Measurements from ENCODE around the gene LTBR.

Gene LTBR

DNA sequence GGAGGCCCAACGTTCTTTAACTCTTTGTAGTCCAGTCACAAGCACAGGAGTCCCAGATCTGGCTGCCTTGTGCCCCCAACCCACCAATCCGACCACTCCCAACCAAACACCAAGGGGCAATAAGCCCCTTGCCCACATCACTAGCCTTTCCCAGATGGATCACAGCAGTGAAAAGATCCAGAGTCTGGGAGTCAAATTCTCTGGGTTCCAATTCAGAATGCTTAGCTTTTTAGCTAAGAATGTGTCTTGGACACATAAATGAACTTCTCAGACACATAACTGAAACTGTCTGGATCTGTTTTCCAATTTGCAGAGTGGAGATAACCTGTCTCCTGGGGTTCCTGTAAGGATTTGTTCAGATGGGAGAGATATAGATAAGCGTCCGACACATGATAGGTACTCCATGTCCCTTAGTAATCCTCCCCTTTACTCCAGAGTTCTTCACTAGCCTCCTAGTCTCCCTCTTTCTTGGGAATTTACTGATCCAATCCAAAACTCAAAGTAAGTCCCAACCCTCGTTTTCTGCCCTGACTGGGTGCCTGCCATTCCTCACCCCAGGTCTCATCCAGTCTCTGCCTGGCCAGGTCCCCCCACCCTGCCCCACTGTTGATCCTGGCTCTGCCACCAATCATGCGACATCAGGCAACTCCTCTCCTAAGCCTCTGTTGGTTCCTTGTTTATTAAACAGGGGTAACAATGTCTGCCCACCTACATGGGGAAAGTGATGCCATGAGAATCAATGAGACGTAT is 41.6 kb upstream of the LTBR start:
- TF ChIP-seq GATA2 (IDR thresholded peaks at IDR 0.05; ENCODE audit: low read depth, low read length) (no peak), GATA3 (IDR thresholded peaks at IDR 0.05; ENCODE audit: low read depth, low read length) (no peak)

DNA sequence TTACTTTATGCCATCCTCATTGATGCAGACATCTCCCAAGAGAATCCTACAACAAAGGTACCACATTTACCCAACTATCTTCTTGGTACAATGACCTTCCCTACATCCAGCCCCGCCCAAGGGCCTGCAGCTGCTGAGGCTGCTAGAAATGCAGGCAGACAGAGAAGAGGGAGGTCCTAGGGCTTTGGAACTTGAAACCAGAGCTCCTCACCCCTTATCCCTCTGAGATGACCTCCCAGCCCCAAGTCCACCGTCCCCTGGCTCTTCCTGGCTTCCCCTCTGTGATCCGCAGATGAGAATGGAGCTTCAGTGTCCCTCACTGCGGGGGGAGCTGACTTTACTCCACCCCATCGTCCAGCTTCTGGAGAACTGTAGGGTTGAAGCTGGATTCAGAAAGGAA is 40.4 kb upstream of the LTBR start:
- TF ChIP-seq GATA2 (IDR thresholded peaks at IDR 0.05; ENCODE audit: low read depth, low read length) = no peak
- TF ChIP-seq GATA3 (IDR thresholded peaks at IDR 0.05; ENCODE audit: low read depth, low read length) = no peak

- TF ChIP-seq GATA3 (IDR thresholded peaks at IDR 0.05; ENCODE audit: low read depth, low read length) (no peak), GATA2 (IDR thresholded peaks at IDR 0.05; ENCODE audit: low read depth, low read length) (no peak)
Measured at GRCh38 chr12:6345319-6346091, 38.5 kb upstream of the LTBR start.

DNA sequence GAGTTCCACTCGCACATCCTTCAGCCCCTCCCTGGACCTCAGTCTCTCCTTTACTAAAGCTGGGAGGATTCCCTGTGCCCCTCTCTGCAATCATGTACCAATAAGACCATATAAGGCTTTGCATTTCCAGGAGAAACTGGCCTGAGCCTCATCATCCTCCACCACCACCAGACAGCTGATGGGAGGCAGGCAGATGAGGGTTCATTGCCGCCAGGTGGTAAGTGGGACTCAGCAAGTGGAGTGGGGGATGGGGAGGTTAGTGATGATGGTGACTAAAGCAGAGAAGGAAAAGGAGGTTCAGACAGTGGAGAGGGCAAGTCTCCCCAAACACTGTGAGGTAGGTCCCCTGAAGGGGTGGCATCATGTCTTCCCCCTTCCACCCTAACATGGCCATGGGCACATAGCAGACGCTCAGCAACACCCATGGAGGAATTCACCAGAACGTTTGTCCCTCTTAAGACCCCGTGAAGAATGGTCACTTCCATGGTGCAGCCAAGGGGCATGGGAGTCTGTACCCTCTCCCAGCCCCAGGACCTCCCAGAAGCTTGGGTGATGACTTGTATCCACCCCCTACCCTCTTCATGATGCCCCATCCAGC is 37.6 kb upstream of the LTBR start:
- TF ChIP-seq GATA2 (IDR thresholded peaks at IDR 0.05; ENCODE audit: low read depth, low read length) = no peak
- no peak for TF ChIP-seq GATA3 (IDR thresholded peaks at IDR 0.05; ENCODE audit: low read depth, low read length)

GRCh38 chr12:6346942-6347341 is 37.0 kb upstream of the LTBR start:
- TF ChIP-seq GATA3 (IDR thresholded peaks at IDR 0.05; ENCODE audit: low read depth, low read length) (no peak), GATA2 (IDR thresholded peaks at IDR 0.05; ENCODE audit: low read depth, low read length) (no peak)

DNA sequence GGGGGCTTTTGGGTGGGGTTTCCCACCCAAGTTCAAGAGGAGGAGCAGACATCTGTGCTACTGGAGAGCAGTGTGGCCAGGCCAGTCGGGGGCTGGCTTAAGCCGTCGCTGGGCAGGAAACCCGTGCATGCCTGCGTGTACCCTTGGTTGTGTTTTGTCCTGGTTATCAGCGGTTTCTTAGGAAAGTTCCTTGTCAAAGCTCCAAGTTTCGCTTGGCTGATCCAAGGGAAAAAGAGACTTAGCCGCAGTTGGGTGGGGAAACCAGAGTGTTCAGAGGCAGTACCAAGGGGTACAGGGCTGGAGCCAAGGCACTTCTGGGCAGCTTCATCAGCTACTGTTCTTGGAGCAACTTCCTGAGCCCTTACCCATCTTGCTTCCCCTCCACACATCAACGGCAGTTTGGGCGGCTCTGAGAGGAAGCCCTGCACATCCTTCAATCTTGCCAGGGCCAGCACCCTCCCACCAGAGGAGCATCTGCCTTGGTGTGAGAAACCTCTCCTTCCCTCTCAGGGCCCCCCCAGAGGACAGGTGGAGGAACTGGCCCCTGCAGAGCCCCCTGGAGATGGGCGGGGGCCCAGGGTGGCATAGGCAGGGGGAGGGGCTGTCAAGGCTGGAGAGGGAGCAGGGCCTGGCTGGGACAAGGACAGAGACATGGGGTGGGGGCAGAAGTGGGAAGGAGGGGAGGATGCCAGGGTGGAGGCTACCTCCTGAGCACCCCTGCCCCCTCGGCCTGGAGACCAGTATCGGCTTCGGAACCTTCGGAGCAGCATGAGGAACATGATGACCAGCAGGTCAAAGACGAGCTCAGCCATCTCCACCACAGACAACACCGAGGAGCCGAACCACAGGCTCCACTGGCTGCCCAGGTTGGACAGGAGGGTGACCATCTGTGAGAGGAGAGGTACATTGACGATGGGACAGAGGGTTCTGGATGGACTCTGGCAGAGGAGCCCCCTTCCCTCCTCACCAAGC is 36.3 kb upstream of the LTBR start:
- TF ChIP-seq GATA3 (IDR thresholded peaks at IDR 0.05; ENCODE audit: low read depth, low read length) (no peak), GATA2 (IDR thresholded peaks at IDR 0.05; ENCODE audit: low read depth, low read length) (no peak)

GRCh38 chr12:6351622-6352021 is 32.3 kb upstream of the LTBR start:
- TF ChIP-seq GATA3 (IDR thresholded peaks at IDR 0.05; ENCODE audit: low read depth, low read length) = no peak
- TF ChIP-seq GATA2 (IDR thresholded peaks at IDR 0.05; ENCODE audit: low read depth, low read length) = no peak

GRCh38 chr12:6352193-6353173 is 31.5 kb upstream of the LTBR start:
- TF ChIP-seq GATA2 (IDR thresholded peaks at IDR 0.05; ENCODE audit: low read depth, low read length) = no peak
- TF ChIP-seq GATA3 (IDR thresholded peaks at IDR 0.05; ENCODE audit: low read depth, low read length) = no peak

DNA sequence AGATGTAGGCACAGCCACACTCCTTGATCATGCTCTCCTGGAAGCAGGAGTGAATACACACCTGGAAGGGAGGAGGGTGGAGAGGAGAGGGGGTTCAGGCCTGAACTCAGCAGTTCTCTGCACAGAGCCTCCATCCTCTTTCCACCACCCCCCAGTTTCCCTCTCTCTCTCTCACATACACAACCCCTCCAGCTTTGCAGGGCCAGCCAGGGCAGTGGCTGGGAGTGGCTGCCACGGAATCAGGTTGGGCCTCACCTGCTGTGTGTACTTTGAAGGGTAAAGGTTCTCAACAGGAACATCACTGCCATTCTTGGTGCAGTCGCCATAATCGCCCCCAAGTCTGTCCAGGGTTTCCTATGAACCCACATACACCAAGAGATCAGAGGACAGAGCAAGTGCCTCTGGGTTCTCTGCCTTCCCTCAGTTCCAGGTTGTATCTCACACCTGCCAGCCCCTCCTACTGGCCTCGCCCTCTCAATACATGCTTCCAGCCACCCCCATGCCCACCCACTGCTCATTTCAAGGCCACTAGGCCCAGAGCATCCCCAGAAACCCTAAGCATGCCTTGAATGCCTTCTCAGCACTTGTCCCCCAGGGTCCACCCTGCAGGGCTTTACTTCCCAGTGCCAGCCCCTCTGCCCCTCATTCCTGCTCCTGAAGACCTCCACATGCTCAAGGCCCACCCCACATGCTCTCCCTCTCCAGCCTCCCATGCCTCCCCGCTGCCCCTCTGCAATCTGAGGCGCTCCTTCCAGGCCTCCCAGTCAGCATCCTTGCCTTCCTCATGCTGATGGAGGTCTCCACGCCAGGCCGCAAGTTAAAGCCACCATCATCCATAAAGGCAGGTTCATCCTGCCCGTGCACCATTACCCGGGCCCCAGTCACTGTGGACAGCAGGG is 29.2 kb upstream of the LTBR start:
- no peak for TF ChIP-seq GATA2 (IDR thresholded peaks at IDR 0.05; ENCODE audit: low read depth, low read length)
- no peak for TF ChIP-seq GATA3 (IDR thresholded peaks at IDR 0.05; ENCODE audit: low read depth, low read length)

DNA sequence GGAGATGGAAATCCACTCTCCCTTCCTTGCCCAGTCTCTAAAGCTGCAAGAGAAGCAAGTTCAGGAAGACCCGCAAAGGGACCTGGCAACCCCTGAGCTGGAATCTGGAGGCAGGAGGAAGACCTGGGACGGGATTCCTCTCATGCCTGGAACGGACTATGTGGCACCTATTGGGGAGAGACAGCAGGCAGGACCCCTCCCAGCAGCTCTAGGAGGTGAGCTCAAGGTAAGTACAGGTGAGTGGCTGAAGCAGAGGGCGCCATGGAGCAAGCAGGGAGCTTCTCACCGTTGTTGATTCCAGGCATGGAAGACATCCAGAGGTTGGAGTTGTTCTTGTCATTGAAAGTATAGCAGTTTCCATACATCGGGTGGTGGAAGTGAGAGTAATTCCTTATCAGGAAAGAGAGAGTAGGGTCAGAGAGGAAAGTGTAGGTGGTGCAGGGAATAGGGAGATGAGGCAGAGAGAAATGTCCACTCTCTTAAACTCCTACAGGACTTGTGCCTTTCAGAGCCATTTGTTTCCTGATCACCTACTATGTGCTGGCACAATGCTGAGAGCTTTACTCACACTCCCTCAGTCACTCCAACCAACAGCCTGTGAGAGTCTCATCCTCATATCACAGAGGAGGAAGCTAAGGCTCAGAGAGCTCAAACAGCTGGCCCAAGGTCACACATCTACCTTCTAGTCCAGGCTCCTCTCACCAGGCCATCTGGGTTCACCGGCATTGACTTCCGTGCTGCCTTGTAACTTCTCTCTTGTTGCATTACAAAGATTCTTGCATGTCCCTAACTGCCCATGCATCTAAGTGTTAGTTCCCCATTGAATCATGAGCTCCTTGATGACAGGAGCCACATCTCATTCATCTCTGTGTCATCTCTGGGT is 28.2 kb upstream of the LTBR start:
- TF ChIP-seq GATA2 (IDR thresholded peaks at IDR 0.05; ENCODE audit: low read depth, low read length) (no peak), GATA3 (IDR thresholded peaks at IDR 0.05; ENCODE audit: low read depth, low read length) (no peak)

GRCh38 chr12:6356374-6356820 is 27.6 kb upstream of the LTBR start:
- TF ChIP-seq GATA3 (IDR thresholded peaks at IDR 0.05; ENCODE audit: low read depth, low read length) (no peak), GATA2 (IDR thresholded peaks at IDR 0.05; ENCODE audit: low read depth, low read length) (no peak)
